Stimulated activated CD4-positive, alpha-beta T cell treated with anti-CD3 and anti-CD28 coated beads, Interleukin-4, amount 100 ng/mL, for 48 hours (primary cell): ENCODE measurements around the gene BZW2.

ENCODE experiments used
- DNase-seq, 2 donors: peaks; one replicate each; pipeline ENCODE4 v3.0.0-alpha.2; 2020; ENCODE audit warnings: low read depth in 2 of 2

The BZW2 gene

DNA sequence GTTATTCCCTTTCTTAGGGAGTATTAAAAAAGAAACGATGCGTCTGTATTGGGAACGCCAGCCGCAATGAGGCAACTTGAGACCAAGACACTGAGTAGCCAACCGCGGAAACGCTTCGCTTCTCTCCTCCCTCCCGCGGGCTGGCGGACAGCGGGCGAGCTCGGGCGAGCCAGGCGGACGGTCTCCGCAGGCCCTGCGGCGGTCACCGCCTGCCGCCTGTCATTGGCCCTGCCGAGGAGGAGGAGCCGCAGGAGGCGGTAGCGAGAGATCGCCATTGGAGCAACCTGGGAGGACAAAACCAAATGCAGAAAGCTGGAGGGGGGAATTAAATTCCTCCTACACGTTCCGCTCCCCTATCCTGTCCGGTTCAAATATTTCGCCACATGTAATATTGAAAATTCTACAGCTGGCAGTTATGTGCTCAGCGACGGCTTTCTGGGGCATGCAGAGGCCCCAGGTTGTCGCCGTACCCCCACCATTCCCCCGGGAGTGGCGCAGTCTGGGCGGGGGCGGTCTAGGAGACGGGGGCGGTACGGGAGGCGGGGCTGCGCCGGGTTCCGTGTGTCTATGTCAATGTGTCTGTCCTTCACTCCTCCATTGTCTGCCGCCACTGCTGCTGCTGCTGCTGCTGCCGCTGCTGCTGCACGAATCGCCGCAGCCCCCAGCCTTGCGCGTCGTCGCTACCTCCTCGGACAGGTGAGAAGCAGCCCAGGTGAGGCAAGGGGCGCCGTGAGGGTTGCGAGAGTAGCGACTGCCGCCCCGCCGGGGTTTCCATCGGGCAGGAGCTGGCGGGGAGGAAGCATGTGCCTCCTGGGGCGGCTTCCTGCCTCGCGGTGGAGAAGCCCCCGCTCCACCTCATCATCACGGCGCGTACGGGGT, at the start of gene BZW2, which contains the start of gene ANKMY2:
TSS of gene BZW2 (plus strand) at position 589 of the 879 bp plus-strand sequence. CDS start 19,263 bp downstream, outside the sequence.
TSS of gene ANKMY2 (minus strand) at position 162 of the 879 bp plus-strand sequence. CDS start 181 bp downstream, outside the sequence.
- peak; percentile 85 to 86 for DNase-seq

DNA sequence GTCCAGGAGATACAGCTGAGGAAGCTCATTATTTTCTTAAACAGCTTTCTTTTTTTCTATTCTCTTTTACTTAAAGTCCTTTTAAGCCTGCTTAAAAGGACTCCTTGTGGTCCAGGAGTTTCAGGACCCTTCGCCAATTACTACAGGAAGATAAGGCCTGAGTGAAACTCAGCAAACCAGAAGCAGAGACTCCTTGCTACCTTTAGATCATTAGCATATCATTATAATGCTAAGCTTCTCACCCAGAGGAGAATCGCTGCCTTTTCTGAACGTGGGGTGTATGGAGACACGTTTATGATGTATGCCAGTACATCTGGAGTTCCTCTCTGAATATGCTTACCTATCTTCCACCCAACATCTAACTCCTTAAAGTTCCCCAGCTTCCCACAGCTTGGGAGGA, 48.0 kb upstream of the BZW2 start:
- no peak for DNase-seq

DNA sequence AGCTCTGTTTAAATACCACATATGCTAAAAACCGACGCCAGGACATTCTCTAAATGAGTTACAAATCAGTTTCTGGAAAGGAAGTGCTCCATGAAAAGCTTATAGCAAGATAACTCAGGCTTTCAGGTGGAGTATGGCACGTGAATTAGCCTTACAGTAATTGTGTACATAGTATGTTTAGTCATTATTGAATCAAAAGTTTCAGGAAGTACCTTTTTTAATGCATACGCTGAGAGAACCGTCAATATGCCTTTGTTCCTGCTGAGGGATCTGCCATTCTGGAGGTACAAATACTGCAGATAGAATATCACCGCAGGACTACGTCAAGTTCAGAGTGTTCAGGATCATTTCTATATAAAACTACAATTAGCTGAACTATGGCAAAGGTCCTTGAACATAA, 46.1 kb upstream of the BZW2 start:
- DNase-seq: no peak

DNA sequence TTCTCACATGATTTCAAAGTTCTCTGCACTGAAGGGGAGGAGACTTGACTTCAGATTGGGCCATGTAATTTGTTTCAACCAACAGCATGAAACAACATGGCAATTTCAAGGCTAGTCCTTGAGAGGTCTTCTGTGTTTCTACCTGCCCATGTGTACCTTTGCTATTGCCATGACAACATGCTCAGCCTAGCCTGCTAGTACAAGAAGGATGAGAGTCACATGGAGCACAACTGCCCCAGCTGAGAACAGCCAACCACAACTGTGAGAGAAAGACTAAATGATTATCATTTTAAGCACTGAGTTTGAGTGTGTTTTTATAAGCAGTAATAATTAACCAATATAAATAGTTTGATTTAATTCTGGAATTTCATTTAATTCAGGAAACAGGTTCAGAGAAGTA, 42.3 kb upstream of the BZW2 start:
- no peak for DNase-seq

DNA sequence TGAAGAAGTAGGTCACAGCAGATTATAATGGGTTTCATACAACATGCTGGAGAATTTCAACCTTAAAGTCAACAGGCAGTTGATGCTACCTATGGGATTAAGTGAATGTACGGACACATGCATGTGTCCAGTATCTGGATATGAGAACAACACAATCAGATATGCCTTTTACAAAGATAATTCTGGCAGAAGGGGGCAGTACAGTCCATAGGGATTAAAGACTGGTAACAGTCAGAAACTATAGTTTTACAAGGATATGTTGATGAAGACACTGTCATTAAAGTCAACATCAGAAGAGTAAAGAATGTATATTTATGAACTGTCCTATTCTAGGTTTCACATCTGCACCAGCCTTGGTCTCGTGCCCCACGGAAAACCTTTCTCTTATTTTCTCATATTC, 41.9 kb upstream of the BZW2 start:
- no peak for DNase-seq

DNA sequence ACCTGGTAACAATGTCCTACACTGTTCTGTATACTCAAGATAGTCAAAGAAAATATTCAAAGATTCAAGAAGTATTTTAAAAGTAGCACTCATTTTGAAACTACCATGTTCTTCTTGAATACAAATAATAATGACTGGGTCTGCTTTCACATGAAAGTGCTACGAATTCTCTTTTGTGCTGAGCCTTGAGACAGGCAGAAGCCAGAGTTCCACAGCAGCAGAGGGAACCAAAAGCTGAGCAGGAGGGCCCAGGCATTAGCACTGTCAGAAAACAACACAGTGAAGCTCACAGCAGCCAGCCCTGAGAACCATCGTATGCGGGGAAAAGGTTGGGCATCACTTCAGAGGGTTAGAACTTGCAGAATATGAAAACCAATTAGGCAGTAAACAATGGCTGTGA, 39.3 kb upstream of the BZW2 start:
- DNase-seq: no peak

DNA sequence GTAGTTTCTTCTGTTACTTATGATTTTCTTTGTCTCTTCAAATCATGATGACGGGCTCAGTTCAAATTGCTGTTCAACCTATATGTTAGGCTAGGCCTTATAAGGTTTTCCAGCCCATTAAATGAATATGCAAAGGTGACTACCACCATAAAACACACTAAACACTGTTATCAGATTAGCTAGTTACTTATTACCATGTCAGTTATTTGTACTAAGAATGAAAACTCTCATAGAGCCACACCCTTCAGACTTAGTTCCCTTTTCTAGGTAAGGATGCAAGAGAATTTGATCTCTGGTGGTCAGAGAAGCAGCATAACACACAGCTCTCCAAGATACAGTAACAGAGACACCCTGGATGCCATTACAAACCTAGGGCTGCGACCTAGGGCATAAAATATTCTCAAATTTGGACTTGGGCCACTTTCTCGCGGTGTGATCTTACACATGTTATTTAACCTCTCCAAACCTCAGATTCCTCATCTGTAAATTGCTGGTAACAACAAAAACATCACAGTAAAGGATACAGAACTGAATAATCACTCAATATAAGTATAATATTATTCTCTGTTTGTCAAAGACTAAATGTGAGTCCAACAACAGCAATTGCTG, 36.0 kb upstream of the BZW2 start:
- no peak for DNase-seq

DNA sequence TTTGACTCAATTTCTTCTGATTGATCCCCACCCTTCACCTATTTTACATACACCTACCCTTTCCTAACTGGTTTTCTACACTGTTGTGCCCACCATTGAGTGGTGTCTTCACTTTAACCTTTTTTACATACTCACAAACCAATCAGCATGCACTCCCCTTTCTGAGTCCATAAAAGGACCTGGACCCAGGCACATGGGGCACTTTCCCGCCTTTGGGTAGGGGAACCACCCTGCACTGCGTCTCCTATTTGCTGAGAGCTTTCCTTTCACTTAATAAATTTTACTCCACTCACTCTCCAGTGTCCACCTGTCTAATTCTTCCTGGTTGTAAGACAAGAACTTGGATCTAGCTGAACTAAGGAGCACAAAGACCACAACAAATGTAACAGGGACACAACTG, 34.3 kb upstream of the BZW2 start:
- no peak for DNase-seq

DNA sequence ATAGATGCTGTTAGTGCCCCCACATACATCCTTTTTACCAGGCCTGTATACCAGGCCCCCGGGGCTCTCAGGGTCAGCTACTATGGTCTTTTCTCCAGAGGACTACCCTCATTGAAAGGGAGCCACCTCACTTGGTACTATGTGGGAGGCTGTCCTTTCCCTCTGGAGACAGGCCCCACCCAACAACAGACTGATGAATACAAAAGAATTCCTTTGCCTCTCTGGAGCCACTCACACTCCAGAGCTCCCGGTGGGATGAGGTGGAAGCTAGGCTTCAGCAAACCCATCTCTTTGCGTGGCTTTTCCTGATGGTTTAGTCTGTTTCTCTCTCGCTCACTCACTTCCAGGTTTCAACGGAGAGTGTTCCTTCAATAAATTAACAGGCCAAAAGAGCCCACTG, 30.8 kb upstream of the BZW2 start:
- DNase-seq: no peak

DNA sequence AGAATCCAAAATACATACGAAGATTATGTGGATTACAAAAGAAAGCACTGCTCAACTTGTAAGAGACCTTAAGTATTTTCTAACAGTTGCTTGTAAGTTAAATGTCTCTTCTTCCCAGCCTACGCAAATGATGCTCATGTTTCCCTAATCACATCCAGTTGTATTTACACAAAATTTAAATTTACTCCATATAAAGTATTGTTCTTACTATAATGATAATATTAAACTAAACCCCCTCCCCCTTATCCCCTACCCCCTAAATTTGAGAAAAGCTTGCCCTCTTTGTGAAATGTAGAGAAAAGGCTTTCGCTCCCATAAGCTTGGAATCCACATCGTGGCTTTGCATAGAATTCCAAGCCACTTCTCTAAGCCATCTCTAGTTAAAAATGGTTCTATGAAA, 29.9 kb upstream of the BZW2 start:
- no peak for DNase-seq

DNA sequence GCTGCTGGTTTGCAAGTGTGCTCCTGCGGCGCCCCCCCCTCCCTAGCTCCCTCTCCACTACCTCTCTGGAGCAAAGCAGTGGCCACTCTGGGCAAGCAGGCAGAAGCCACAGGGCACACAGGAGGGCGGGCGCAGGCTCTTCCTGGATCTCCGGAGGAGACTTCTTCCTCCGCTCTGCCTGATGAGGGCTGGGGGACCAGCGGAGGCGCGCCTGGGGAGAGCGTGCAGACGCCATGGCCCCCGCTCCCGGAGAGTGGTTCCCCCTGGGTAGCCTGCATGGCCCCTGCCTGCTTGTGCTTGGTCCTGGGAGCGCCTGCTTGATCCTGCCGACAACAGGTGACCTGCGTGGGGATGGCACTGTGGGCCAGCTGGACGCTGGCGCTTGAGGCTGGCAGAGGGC, 29.4 kb upstream of the BZW2 start:
- no peak for DNase-seq

DNA sequence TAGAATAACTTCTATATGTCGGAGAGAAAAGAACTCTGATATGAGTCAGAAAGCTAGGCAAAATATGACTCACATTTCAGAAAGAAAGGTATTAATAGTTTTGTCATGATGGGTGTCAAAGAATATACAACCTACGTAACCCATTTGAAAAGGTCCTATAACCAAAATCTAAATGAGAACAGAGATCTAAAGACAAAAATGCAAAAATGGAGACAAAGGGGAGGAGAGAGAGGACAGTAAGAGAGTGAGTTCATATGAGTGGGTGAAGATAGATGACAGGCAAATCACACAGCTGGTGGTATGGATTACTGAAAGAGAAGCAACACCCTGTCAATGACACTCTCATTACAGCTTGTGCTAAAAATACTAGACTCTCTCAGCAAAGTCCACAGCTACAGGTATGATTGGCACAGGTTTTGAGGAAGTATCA, 26.0 kb upstream of the BZW2 start:
- peak in 1 of 2 donors; percentile 3 for DNase-seq

DNA sequence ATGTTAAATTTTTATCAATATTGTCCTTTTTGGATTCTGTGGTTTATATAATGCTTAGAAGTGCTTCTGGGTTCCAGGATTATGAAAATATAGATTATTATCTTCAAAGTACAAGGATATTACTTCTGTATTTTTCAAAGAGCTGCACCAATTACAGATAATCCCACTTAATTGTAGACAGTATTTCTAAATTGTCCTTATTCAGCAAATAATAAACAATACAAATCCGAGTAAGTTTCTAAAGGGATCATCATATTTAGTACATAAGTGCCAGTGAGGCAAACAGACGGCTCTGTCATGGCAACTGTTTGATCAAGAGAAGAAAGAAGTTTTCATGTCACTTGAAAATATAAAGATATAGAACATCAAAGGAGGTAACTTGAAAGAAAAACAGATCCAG, 19.6 kb upstream of the BZW2 start:
- no peak for DNase-seq

DNA sequence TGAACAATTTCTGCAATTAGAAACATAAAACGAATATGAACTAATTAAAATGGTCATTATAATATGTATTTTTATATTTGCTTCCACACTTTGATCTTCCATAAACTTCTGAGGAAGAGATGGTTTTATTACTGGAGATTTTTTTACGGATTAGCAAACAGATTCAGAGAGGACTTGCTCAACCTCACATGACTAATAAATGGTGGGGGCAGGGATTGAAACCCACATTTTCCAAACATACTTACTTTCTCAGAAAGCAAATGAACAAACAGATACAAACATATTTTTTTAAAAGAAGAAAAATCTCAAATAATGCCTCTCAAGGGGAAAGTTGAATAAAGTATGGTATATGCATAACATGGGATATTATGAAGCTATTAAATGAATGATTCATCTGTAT, 18.7 kb upstream of the BZW2 start:
- DNase-seq: no peak

DNA sequence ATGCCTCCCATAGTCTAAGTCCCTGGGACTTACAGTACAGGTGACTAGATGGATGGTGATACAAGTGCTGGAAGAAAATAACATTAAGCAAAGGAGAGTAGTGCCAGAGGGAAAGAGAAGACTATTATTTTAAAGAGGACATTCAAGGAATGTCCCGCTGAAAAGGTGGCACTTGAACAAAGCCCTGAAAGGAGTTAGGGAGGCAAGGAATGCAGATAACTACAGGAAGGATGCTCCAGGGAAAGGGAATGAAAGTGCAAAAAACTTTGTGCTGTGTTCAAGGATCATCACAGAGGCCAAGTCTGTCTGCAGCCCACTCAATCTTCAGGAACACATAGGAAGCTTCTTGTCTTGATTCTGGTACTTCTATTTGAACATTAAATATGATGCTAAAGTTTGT, 15.3 kb upstream of the BZW2 start:
- DNase-seq: no peak

DNA sequence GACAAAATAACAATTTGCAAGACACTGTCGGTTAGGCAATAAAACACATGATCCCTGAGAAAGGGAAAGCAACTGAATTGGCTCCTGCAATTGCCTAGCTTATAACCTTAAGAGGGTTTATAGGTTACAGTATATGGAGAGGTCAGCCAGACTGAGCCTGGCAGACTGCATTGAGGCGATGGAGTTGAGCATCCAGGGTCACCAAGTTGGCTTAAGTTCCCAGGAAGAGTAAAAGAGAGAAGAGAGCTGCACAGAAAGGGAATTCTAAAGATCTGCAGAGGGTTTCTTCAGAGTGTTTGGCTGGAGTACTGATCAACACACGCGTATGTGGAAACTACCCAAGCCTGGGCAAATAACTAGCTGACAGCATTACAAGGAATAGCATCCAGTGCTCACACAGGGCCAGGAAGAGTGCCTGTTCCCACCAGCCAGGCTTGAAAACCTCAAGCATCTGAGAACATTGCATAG, 11.7 kb upstream of the BZW2 start:
- DNase-seq: no peak

DNA sequence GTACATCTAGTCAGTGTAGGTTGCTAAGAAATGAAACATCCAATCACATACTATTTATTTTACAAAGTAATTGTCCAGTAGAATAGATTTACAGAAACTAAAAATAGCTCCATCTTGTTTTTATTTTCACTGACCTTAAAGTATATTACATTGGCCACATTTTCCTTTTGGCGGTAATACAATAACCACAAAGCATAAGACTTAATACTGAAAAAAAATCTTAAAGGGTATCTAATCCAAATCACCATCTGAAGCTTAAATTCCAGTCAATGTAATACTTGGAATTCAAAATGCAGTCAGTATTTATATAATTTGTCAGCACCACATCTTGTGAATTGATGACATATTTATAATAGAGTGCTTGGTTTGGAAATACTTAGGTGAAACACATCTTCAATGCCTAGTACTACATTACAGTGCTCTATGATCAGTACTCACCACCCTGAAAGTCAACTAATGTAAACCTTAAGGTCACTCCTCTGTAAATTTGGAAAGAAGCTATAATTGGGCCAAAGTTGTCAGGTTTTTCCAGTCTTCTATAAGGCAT, 9.4 kb upstream of the BZW2 start:
- DNase-seq: no peak

DNA sequence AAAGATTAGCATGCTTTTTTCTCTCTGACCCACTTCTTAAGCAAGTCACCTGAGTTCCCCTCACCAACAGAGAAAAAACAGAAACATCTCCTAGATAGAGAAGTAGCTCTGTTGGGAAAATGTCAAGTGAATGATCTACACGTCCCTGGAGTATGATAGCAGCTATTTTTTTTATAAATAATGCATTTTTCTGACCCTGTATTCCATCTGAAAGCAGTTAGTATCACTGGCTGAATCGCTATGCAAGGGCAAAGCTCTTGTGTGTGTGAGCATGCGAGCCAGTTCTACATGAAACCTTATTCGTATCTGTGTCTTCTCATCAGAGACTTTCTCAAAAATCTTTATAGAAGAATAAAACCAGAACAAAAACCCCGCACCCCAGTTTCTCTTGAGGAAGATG, 8.6 kb upstream of the BZW2 start:
- DNase-seq: no peak

DNA sequence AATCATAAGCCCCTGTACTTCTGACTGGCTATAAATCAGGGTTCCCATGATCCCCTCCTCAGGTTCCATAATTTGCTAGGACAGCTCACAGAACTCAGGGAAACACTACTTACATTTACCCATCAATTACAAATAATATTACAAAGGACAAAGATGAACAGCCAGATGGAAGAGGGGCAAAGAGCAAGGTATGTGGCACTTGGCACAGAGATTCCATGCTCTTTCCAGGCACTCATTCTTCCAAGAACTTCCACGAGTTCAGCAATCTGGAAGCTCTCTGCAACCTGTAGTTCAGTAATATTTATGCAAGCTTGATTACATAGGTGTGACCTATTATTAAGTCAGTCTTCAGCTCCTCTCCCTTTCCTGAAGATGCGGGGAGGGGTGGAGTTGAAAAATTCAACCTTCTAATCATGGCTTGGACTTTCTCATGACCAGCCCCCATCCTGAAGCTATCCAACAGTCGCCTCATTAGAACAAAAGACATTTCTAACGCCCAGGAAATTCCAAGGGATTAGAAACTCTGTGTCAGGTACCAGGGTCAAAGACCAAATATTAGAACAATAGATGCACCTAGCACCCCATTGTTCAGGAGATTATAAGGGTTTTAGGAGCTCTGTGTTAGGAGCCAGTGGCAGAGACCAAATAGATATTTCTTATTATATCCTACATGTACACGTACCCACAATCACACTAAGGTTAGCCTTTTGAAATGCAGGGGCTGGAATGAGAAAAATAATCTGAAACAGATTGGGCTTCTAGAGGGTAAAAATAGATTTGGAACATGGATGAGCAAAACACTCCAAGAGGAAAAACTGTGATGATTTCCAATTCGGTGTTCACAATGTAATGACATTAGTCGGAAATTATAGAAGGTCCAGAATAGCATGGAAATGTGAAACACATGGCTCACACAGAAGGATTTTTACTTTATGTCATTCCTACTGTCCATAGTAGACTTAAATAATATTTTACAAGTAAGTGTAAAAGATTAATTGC, 7.4 kb upstream of the BZW2 start:
- DNase-seq: no peak

DNA sequence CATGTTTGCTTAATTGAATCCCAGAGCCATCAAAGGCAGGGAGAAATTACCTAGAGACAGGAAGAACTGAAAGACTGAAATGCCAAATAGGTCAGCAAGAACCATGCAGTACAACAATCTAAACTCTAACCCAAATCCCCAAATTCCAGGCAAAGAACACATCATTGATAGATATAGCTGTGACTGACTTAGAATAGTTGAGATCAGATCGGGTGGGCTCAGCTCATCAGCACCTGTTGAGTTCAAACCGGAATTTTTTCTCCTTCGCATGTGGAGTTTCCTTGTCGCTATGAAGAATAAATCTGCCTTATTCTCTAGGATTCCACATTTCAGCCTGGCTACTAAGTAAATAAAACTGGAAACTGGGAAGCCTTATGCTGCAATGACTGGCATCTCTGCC, 1.8 kb upstream of the BZW2 start:
- DNase-seq: no peak
